CD14-positive monocyte (primary cell): ENCODE measurements around the gene ATP5F1D. TPM values are rescaled to one million over a fixed set of nuclear protein-coding genes. Genes with fewer than 3 reads are reported as not detected.

Source experiments
- DNase-seq, 3 donors: peaks; one replicate each; pipeline ENCODE4 v3.0.0-alpha.2; 2011 to 2022
- H2AFZ ChIP-seq: 2 replicates; pipeline ENCODE4 v1.6.0; 2012; ENCODE audit warnings: mild to moderate bottlenecking, low read depth, low read length, inconsistent platforms; ENCODE audit not compliant: insufficient read depth, poor library complexity, severe bottlenecking
- H3K27ac ChIP-seq, 2 donors: 1 replicate in 1 of 2; 2 replicates in 1 of 2; pipeline ENCODE4 v1.5.1; 2012 to 2013; ENCODE audit warnings: low read length in 2 of 2, control low read depth in 1 of 2, inconsistent platforms in 1 of 2, low read depth in 1 of 2, mild to moderate bottlenecking in 1 of 2
- H3K27me3 ChIP-seq, 2 donors: one replicate each; pipeline versions ENCODE4 v1.6.0 to v1.6.1; 2011 to 2013; ENCODE audit warnings: low read length in 2 of 2; ENCODE audit not compliant: control insufficient read depth in 2 of 2, insufficient read depth in 2 of 2
- H3K36me3 ChIP-seq, 2 donors: replicated peaks in 1 of 2; 1 replicate in 1 of 2; 2 replicates in 1 of 2; pipeline versions ENCODE4 v1.5.1 to v1.6.1; 2012 to 2013; ENCODE audit warnings: low read length in 2 of 2, control low read depth in 1 of 2, inconsistent platforms in 1 of 2, mild to moderate bottlenecking in 1 of 2; ENCODE audit not compliant: insufficient read depth in 2 of 2, control insufficient read depth in 1 of 2
- H3K4me1 ChIP-seq, 2 donors: 1 replicate in 1 of 2; 2 replicates in 1 of 2; pipeline versions ENCODE4 v1.5.1 to v1.6.1; 2012 to 2013; ENCODE audit warnings: low read length in 2 of 2, control low read depth in 1 of 2, inconsistent platforms in 1 of 2, mild to moderate bottlenecking in 1 of 2, moderate library complexity in 1 of 2; ENCODE audit not compliant: insufficient read depth in 2 of 2, control insufficient read depth in 1 of 2
- H3K4me2 ChIP-seq: replicated peaks from 2 replicates; pipeline ENCODE3; 2012; ENCODE audit warnings: low read length, moderate library complexity, mild to moderate bottlenecking; ENCODE audit not compliant: poor library complexity, severe bottlenecking; ENCODE audit errors: extremely low read depth
- H3K4me3 ChIP-seq, 3 experiments: fragments of 200-600 bp in 1 of 3; sonication (generic) in 1 of 3; replicated peaks in 1 of 3; 1 replicate in 2 of 3; 2 replicates in 1 of 3; pipeline ENCODE4 v1.5.1; 2011 to 2013; ENCODE audit warnings: low read length in 3 of 3, mild to moderate bottlenecking in 3 of 3, control low read depth in 2 of 3, low read depth in 2 of 3, inconsistent platforms in 1 of 3, moderate library complexity in 1 of 3
- H3K79me2 ChIP-seq: 2 replicates; pipeline ENCODE4 v1.6.0; 2012; ENCODE audit warnings: mild to moderate bottlenecking, control low read depth, inconsistent platforms, low read length, moderate library complexity; ENCODE audit not compliant: insufficient read depth
- H3K9ac ChIP-seq: 2 replicates; pipeline ENCODE4 v1.6.0; 2017; ENCODE audit warnings: low read length, mild to moderate bottlenecking; ENCODE audit not compliant: insufficient read depth, poor library complexity, severe bottlenecking
- H3K9me3 ChIP-seq, 2 donors: replicated peaks in 1 of 2; 1 replicate in 1 of 2; 2 replicates in 1 of 2; pipeline versions ENCODE4 v1.5.1 to v1.6.1; 2012 to 2013; ENCODE audit warnings: low read length in 2 of 2, control low read depth in 1 of 2; ENCODE audit not compliant: control insufficient read depth in 1 of 2, insufficient read depth in 1 of 2
- H4K20me1 ChIP-seq: 2 replicates; pipeline ENCODE4 v1.6.0; 2012; ENCODE audit warnings: mild to moderate bottlenecking, low read length, control low read depth, moderate library complexity; ENCODE audit not compliant: insufficient read depth
- H3K27ac Mint-ChIP-seq, 7 donors: one replicate each; pipeline ENCODE4 v1.8.0; 2020; ENCODE audit warnings: mild to moderate bottlenecking in 7 of 7, mixed read lengths in 7 of 7, moderate library complexity in 6 of 7, inconsistent platforms in 2 of 7
- H3K27me3 Mint-ChIP-seq, 3 donors: one replicate each; pipeline ENCODE4 v1.8.0; 2021 to 2022; ENCODE audit warnings: low read depth in 3 of 3, mild to moderate bottlenecking in 3 of 3, mixed read lengths in 3 of 3, moderate library complexity in 3 of 3, inconsistent platforms in 1 of 3
- H3K36me3 Mint-ChIP-seq, 2 donors: one replicate each; pipeline ENCODE4 v1.8.0; 2020; ENCODE audit warnings: mixed read lengths in 2 of 2, inconsistent platforms in 1 of 2, mild to moderate bottlenecking in 1 of 2
- H3K4me1 Mint-ChIP-seq: one replicate; pipeline ENCODE4 v1.8.0; 2020; ENCODE audit warnings: mild to moderate bottlenecking, mixed read lengths
- H3K4me3 Mint-ChIP-seq, 2 donors: one replicate each; pipeline ENCODE4 v1.8.0; 2020; ENCODE audit warnings: mild to moderate bottlenecking in 2 of 2, mixed read lengths in 2 of 2, moderate library complexity in 1 of 2
- H3K9me3 Mint-ChIP-seq, 7 donors: one replicate each; pipeline ENCODE4 v1.8.0; 2020 to 2022; ENCODE audit warnings: mixed read lengths in 7 of 7, mild to moderate bottlenecking in 6 of 7, moderate library complexity in 6 of 7, inconsistent platforms in 2 of 7
- CTCF ChIP-seq: fragments of 200-600 bp; IDR thresholded peaks from one replicate; pipeline ENCODE4 v1.8.0; 2022; ENCODE audit warnings: antibody characterized with exemption, mild to moderate bottlenecking
- WGBS: methylation state at CpG from one replicate; pipeline ENCODE4 v1.1.5; 2013; ENCODE audit warnings: missing lambda C conversion rate; ENCODE audit not compliant: insufficient coverage; 5-methylcytosine and 5-hydroxymethylcytosine counted together
- intact Hi-C, 2 donors: fragments of 100-400 bp; cut with micrococcal nuclease; formaldehyde crosslinking; loops; one replicate each; pipeline versions ENCODE4 v1.15.0 to v1.15.1; 2023
- polyA plus RNA-seq, 3 donors: library from polyadenylated mRNA; depleted of rRNA in 1 of 3; unstranded in 2 of 3; stranded (reverse) in 1 of 3; fragments of 300-500 nt in 2 of 3; fragments of >200 nt in 1 of 3; fragmentation: Illumina TruSeq in 2 of 3; gene quantifications; 1 replicate in 2 of 3; 2 replicates in 1 of 3; pipeline ENCODE4 v1.2.3, GENCODE V29; 2012 to 2021

ATP5F1D gene
- polyA plus RNA-seq, 3 donors = 122 to 160 (median 143) TPM

GRCh38 chr19:1278713-1279660, 37.4 kb downstream of the ATP5F1D start:
- H3K36me3 Mint-ChIP-seq = peaks cover 21 to 42% of the 10 kb centered on the region in 2 donors
- peaks cover 0 to 5% (median 0%) of the 10 kb centered on the region in 7 donors for H3K9me3 Mint-ChIP-seq
- Histone ChIP-seq H2AFZ (no peak overlapping the region), H3K9me3 (no peaks in the 10 kb centered on the region), H3K4me1 (peaks cover 22 to 30% of the 10 kb centered on the region in 2 donors), H3K4me2 (no peak overlapping the region), H3K4me3 (no peak overlapping the region), H3K9ac (no peak overlapping the region), H3K27ac (no peak overlapping the region), H3K27me3 (peaks cover 0 to 10% of the 10 kb centered on the region in 2 donors), H3K36me3 (peaks cover 20 to 23% of the 10 kb centered on the region in 2 donors), H3K79me2 (peaks cover 22% of the 10 kb centered on the region), H4K20me1 (peaks cover 34% of the 10 kb centered on the region)
- H3K4me3 Mint-ChIP-seq = no peak overlapping the region
- intact Hi-C loops = loop anchor here (5.0 kb wide), 2 partner anchors 78 to 103 kb away; partner anchors contain the start of gene NDUFS7 (in 2 of the 2)
- peaks cover 6 to 15% (median 9%) of the 10 kb centered on the region in 3 donors for H3K27me3 Mint-ChIP-seq
- no peak overlapping the region for H3K27ac Mint-ChIP-seq
- no peak for TF ChIP-seq CTCF
- 96% methylated on average over 25 of the region's 25 CpGs for WGBS
- peaks cover 19% of the 10 kb centered on the region for H3K4me1 Mint-ChIP-seq
- no peak for DNase-seq

- no peak overlapping the region for H2AFZ ChIP-seq
- peak; percentile 98 for TF ChIP-seq CTCF
- H3K4me1 ChIP-seq = peaks cover 13 to 22% of the 10 kb centered on the region in 2 donors
- peaks cover 11 to 15% of the 10 kb centered on the region in 2 donors for H3K36me3 ChIP-seq
- Mint-ChIP-seq H3K27ac (peak overlapping the region in 3 of 7 donors; percentile 41 to 76 (median 63)), H3K4me1 (peaks cover 14% of the 10 kb centered on the region), H3K9me3 (peaks cover 0 to 7% (median 0%) of the 10 kb centered on the region in 7 donors), H3K4me3 (no peak overlapping the region), H3K27me3 (peaks cover 15 to 23% (median 18%) of the 10 kb centered on the region in 3 donors), H3K36me3 (peaks cover 22 to 35% of the 10 kb centered on the region in 2 donors)
- no peak overlapping the region for H3K9ac ChIP-seq
- H3K27me3 ChIP-seq = peaks cover 0 to 19% of the 10 kb centered on the region in 2 donors
- no peak overlapping the region for H3K4me2 ChIP-seq
- H3K27ac ChIP-seq = no peak overlapping the region
- peak; percentile 75 to 85 (median 77) for DNase-seq
- peaks cover 0 to 2% of the 10 kb centered on the region in 2 donors for H3K9me3 ChIP-seq
- H3K79me2 ChIP-seq = peaks cover 14% of the 10 kb centered on the region
- H3K4me3 ChIP-seq = no peak overlapping the region
- WGBS = 11% methylated on average over 5 of the region's 10 CpGs
- H4K20me1 ChIP-seq = peaks cover 25% of the 10 kb centered on the region
- intact Hi-C loops = loop anchor here (5.0 kb wide), 2 partner anchors 77 to 102 kb away; partner anchors contain the start of gene NDUFS7 (in 2 of the 2)
These were observed 38.3 kb downstream of the ATP5F1D start for GRCh38 chr19:1279782-1280341.
